ENCODE results near the gene TYK2.

DNA sequence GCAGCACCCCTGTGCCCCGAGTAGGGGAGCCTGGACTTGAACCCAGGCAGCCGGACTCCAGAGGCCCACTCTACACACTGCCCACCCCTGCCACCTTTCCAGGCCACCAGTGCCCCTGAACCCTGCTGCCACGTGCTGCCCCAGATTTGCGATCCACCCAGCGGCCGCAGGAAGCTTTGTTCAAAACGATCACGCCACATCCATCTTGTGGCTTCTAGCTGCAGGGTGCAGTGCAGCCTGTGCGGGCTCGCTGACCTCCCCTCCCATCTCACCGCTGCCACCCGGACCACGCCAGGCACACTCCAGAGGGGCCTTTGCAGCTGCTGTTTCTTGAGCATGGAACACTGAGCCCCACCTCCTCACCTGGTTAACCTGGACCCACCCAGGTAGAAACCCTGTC is 50.8 kb downstream of the TYK2 start:
- TF ChIP-seq CTCF (IDR thresholded peaks at IDR 0.05) (no peak), POLR2A (IDR thresholded peaks at IDR 0.05; ENCODE audit: low read depth) (no peak), POLR2AphosphoS5 (IDR thresholded peaks at IDR 0.05) (no peak)
